ENCODE data around the gene NXPH1.

DNA sequence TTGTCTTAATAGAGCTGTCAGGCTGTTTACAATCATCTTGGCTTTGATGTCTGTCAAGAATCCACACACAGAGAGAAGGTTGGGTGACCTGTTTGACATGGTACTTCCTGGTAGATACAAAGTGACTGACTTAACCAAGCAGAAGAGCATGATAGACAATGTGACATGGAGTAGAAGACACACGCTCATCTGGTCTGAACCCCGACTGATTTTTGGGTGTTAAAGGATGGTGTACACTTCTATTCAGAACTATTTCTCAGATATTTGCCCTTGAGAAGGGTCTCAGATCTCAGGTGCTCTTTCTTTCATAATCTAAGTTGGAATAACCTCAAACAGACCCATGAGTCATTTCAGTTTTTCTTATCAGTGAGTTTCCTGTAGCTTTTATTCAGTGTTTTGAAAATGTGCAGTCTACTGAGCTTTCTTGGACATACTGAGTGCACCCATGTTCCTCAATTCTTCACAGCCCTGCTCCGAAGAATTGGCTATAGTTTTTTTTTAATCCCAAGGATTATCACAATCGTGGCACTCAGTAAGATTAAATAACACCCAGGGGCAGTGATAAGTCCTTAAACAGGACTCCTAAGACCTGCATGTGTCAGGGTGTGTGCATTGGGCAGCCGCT, 46.4 kb upstream of the NXPH1 start:
- TF ChIP-seq, protein P1, sequence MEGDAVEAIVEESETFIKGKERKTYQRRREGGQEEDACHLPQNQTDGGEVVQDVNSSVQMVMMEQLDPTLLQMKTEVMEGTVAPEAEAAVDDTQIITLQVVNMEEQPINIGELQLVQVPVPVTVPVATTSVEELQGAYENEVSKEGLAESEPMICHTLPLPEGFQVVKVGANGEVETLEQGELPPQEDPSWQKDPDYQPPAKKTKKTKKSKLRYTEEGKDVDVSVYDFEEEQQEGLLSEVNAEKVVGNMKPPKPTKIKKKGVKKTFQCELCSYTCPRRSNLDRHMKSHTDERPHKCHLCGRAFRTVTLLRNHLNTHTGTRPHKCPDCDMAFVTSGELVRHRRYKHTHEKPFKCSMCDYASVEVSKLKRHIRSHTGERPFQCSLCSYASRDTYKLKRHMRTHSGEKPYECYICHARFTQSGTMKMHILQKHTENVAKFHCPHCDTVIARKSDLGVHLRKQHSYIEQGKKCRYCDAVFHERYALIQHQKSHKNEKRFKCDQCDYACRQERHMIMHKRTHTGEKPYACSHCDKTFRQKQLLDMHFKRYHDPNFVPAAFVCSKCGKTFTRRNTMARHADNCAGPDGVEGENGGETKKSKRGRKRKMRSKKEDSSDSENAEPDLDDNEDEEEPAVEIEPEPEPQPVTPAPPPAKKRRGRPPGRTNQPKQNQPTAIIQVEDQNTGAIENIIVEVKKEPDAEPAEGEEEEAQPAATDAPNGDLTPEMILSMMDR (IDR thresholded peaks at IDR 0.05; ENCODE audit: poor library complexity, severe bottlenecking), result no peak
- TF ChIP-seq, protein P2, sequence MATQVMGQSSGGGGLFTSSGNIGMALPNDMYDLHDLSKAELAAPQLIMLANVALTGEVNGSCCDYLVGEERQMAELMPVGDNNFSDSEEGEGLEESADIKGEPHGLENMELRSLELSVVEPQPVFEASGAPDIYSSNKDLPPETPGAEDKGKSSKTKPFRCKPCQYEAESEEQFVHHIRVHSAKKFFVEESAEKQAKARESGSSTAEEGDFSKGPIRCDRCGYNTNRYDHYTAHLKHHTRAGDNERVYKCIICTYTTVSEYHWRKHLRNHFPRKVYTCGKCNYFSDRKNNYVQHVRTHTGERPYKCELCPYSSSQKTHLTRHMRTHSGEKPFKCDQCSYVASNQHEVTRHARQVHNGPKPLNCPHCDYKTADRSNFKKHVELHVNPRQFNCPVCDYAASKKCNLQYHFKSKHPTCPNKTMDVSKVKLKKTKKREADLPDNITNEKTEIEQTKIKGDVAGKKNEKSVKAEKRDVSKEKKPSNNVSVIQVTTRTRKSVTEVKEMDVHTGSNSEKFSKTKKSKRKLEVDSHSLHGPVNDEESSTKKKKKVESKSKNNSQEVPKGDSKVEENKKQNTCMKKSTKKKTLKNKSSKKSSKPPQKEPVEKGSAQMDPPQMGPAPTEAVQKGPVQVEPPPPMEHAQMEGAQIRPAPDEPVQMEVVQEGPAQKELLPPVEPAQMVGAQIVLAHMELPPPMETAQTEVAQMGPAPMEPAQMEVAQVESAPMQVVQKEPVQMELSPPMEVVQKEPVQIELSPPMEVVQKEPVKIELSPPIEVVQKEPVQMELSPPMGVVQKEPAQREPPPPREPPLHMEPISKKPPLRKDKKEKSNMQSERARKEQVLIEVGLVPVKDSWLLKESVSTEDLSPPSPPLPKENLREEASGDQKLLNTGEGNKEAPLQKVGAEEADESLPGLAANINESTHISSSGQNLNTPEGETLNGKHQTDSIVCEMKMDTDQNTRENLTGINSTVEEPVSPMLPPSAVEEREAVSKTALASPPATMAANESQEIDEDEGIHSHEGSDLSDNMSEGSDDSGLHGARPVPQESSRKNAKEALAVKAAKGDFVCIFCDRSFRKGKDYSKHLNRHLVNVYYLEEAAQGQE (IDR thresholded peaks at IDR 0.05; ENCODE audit: borderline replicate concordance), result no peak

Data from neural cell (in vitro differentiated cells).